NCI-H1105 treated with DMSO at 0.1 percent for 48 hours (cell line): ENCODE data around the gene CD86.

Source experiments
- DNase-seq: peaks from one replicate; lab custom pipeline; 2025; lab: John Stamatoyannopoulos, UW

The CD86 gene

DNA sequence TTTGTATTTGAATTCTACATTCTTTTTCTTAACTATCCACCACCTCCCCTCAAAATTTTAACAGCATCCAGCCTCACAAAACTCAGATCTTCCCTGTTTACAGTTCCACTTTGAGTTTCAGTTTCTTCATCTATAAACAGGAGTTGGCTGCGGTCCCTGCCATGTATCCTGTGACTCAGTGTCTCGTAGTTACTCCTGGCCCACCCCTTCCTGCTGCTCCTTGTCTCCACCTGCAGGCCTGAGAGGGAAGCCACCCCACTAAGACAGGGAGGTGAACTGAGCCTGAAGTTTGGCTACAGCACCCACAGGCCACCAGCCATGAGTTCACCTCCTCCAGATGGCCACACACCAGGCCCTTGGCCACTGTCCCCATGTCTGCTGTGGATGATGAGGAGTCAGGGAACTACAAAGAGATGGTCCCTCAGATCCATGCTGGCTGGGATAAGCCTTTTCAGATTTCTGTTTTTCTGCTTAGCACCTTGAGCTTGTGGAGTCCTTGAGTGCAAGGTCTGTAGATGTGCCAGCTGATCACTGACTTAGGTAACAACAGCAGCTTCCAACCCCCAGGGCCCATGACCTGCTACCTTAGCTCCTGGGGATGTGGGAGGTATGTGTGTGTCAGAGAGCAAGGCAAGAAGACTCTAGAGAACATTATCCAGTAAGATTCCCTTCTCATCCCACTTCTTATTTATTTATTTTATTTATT is 37.5 kb downstream of the CD86 start:
- no peak for DNase-seq

DNA sequence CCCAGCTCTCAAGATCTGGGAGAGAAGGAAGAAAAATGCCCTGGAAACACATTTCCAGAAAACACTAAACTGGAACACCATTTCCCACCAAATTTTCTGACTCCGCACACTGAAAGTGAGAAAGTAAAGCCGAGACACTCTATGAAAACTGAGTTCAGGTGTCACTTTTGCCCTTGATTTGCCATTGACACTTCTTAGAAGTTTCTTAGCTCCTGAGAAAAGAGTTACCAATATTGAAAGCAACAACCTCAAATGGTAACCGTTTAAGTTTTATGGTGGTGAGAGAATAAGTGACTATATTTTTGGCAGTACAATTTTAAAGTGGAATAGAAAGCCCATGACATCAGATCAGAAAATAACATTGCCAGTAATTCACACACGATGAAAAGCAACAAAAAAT is 39.0 kb downstream of the CD86 start:
- no peak for DNase-seq

DNA sequence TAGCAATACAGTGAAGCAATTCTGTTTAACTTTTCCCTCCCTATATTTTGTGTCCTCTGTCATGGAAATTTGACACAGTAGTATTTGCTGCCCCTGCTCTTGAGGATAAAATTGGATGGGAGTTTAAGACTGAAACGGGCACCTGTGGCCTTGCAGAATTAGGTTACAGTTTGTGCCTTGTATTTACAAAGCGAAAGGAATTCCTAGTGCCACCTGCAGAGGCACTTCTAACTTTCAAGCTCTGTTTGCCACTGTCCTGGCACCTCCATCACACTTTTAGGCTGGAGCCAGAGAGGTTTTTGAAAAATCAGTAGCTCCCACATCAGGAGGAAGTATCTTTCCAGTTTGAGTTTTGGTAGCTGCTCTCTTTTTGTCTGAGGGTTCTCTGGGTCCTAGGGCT is 39.5 kb downstream of the CD86 start:
- no peak for DNase-seq

DNA sequence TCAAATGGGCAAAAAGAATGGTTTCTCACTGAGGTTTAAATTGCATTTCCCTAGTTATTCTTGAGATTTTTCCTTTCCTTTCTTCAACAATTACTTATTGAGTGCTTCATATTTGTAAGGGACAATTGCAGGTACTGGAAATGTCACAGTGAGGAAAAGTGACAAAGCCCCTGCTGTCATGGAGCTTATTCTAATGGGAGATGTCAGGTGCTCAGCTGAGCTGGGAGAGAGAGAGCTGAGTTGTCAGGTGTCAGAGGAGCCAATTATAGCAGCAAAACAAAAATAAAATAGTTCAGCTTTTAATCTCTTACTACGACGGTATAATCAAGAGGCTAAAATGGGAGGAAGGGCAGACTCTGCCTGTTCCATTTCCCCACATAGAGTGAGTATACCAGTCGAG is 42.0 kb downstream of the CD86 start:
- no peak for DNase-seq

DNA sequence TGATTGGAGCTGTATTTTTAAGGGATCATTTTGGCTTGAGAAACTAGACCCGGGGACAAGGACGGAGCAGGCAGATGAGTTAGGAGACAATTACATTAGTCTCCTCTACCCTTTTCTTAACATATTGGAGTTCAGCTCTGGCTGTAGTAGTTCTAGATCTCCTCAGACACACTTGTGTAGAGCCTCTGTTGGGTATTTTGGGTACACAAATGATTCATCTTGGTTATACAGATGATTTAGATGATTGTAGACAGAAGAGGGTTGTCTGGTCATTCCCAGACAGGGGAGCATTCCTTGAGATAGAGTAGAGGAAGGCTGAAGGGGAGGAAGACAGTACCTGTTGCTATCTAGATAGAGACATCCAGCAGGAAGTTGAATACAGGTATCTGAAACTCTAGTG is 43.4 kb downstream of the CD86 start:
- DNase-seq, result no peak

DNA sequence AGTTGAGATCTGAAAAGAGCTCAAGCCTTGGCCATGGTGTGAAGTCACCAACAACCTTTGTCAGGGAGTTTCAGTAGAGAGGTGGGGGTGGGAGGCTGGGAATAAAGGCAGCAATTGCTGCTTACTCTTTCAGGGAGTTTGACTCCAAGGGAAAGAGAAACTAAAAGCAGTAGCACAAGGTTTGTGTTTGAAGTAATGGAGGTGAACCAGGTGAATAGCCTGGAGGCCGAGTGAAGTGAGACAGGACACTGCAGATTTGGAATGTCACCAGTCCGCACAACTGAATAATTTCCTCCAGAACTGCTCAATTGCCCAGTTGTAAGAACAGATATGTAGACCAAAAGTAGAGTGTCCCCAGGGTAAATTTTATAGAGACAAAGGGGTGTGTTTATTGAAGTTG is 44.1 kb downstream of the CD86 start:
- no peak for DNase-seq

DNA sequence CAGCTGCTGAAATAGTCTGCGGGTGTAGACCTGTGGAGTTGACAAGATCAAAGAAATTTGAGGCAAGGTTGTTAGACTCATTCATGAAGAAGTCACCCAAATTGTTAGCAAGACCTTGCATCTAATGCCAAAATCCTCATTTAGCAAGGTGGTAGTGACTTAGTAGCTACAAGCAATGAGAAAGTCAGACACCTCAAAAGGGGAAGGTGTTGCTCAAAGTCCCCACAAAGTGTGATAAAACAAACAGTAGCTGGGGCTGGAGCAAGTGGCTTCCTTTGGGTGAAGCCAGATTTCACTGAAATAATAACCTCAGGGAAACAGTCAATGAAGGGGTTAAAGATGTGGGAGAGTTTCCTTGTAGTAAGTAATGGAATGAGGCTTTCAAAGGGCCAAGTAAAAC is 44.9 kb downstream of the CD86 start:
- DNase-seq, result no peak

DNA sequence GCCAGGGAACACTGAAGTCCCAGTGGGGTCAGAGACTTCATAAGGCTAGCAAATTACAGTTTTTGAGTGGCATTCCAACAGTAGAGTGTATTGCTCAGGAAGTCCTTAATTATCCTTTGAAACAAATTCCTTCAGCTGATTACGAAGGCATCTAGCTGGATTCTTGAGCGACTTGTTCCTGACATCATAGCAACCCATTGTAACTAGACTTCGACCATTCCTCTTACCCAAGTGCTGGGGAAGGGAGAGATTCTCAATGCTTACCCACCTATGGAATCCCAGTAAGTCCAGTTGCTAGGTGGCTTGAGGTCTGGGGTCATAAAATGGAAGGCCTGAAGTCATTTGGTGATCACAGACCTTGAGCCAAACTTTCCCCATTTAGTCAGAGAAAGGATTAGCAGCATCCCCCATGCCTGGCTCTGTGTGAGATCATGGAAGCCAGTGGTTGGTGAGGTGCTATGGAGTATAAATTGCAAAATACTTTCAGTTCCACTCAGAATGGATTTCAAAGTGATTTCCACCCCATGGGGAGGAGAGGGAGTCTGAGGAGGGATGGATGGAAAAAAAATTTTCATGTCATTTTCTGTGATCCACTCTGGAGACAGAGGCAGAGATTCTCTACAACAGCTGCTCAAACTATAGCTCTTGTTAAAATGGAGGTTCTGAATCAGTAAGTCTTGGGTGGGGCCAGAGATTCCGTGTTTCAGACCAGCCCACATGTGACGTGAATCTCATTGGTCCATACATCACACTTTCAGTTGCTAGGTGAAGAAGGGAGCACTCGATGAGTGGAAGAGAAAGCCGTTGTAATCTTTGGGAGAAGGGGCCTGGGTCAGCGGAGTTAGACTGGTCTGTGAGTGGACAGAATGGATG is 45.7 kb downstream of the CD86 start:
- DNase-seq, result peak; percentile 46

DNA sequence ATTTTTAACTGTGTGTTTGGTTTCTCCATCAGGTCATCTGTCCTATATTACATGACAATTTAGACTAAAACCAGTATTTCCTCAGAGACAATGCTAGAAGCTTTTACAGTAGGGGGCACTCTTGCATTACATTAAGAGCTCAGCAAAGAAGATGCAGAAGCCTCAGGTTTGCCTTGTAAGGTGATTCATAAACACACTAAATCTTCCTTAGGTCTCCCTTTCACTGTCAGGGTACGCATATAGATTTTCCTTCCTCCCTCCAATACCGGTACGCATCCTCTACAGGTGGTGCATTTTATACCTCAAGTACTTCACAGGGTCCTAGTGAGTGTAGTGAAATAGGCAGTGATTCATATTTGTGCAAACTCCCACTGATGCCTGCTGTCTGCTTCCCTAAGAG is 46.5 kb downstream of the CD86 start:
- DNase-seq, result peak; percentile 86

DNA sequence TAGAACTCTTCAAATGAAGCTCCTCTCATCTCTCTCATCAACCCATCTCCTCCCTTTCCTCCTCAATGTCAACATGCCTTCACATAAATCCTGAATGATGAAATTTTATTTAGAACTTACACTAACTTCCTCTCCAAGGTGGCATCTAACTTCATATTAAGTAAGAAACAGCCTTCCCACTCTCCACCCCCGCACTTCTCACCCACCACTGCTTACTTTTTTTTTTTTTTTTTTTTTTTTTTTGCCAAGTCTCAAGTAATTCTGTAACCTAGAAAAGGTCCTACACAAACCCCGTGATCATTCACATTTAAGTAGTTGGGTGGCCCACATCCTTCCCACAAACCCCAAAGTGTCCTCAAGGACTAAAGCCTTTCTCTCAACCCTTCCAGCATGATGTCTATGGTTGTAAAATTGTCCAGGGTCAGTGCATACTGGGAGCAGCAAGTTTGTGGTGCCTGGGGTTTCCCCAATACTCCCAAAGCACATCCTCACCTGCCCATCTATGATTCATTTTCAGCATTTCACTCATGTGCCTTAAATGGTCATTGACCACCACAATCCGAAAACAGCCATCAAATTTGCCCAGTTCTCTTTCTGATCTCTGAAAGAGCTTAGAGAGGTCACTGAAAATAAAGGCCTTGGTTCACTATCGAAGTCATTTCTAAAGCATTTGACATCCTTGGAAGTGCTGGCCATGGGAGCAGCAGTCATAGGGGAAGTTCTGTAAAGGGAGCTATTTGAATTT is 47.2 kb downstream of the CD86 start:
- DNase-seq, result no peak

DNA sequence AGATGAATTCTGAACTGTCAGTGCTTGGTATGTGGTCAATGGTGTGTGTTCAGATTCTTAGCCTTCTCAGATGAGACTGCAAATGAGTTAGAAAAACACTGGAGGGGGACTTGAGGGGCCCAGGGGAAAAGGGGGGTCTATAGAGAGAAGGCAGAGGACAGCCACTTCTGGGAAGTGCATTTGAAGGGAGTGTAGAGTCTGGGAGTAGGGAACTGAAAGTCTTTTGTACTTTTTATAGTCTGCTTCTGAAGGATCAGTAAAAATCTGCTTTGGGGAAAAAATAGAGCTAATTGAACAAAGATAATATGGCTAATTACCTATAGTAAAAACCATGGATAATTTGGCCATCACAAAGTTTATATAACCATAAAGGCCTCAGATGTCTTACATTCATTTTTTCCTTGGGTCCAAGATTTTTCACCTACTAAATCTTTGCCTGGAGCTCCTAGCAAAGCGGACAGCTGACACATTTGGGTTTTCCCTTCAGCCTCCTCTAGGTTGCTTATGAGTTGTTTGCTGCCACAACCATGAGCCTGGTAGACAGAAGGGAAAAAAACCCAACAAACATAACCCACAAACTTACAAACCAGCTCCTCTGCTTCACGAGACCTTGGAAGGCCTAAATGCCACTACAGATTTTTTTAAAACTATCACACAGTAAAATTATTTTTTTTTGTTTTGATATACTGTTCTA is 48.8 kb downstream of the CD86 start:
- no peak for DNase-seq

DNA sequence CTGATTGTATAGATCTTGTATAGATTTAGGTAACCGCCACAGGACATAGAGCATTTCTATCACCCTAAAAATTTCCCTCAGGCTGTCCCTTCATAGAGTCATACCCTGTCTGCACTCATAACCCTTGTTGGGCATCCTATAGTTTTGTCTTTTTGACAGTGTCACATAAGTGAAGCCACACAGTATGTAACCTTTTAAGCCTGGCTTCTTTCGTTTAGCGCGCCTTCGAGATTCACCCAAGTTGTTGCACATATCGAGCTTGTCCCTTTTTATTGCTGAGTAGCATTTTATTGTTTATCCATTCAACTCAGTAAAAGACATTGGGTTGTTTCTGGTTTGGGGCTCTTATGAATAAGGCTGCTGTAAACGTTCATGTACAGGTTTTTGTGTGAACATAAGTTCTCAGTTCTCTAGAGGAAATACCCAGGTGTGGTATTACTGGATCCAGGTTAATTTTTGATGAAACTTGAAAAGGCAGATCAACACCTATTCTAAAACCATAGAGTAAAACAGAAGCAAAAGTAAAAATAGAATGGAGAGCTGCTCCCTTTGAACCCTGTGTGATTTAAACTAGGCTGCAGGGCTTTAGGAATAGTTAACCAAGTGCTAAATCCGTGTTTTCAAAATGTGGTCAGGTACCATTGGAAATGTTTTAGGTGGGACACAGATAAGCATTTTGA is 49.5 kb downstream of the CD86 start:
- no peak for DNase-seq

DNA sequence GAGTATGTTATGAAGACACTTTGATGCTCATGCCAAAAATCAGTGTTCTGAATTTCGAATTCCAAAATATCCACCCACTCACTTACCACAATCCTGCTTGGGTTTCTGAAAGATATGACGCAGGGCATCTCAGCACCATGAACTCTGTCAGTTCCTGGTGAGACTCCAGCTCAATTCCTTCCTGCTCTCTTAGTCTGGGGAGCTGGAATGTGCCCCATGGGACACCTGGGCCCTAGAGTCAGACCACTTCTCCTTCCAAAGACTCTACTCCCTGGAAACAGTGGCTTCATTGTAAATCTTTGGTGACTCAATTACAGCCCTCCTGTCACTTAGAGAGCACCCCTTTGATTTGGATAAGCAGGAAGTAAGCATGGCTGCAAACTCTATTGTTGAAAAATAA is 50.5 kb downstream of the CD86 start:
- DNase-seq, result no peak

DNA sequence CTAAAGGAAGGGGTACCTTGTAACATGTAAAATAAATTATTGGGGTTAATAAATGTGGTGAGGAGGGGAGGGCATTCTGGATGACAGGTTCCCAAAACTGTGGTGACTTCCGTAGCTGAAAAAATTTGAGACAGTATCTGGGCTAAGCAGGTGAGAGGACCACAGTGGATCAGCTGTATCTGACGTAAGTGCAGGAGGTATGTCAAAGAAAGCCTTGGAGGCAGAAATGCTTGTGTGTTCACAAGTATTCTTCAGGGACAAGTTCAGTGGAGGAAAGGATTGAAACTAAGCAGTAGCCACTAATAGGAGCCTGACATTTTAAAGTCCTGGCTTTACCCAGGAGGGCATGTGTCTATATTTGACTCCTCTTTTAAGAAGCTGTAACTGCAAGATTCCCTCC is 52.0 kb downstream of the CD86 start:
- no peak for DNase-seq

DNA sequence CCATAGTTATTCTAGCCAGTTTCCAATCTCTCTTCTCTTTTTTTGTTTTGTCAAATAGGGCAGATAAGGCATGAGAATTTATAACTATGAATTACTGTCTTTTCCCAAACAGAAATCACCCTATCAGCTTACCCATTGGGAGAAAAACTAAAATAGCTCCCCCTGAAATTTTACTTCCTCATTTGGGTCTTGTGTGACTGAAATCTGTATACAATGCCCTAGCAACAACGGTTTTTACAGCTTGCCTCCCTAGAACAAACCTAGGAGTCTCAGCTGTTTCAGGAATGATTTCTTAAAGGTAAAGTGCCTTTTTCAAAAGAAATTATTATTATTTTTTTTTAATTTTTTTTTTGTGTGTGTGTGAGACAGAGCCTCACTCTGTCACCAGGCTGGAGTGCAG is 56.8 kb downstream of the CD86 start:
- DNase-seq, result no peak

DNA sequence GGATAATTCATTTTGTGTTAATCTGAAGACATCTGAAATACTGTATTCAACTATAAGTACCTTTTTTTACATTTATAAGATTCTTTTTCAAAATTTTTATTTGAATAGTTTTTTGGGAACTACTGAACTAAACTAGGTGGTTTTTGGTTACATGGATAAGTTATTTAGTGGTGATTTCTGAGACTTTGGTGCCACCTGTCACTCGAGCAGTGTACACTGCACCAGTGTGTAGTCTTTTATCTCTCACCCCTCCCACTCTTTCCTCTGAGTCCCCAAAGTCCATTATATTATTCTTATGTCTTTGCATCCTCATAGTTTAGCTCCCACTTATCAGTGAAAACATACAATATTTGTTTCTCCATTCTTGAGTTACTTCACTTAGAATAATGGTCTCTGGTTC is 57.6 kb downstream of the CD86 start:
- no peak for DNase-seq

DNA sequence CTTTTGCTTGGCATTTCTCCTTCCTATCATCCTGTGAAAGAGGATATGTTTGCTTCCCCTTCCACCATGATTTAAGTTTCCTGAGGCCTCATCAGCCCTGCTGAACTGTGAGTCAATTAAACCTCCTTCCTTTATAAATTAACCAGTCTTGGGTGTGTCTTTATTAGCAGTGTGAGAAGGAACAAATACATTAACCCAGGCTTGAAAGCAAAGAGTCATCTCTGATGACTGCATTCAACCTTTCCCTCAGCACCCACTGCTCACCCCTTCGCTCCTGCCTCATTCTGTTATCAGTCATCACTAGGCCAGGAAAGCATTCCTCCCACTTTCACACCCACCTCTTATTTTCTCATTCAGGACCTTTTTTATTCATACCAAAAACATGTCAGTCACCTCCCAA is 68.7 kb downstream of the CD86 start:
- no peak for DNase-seq

DNA sequence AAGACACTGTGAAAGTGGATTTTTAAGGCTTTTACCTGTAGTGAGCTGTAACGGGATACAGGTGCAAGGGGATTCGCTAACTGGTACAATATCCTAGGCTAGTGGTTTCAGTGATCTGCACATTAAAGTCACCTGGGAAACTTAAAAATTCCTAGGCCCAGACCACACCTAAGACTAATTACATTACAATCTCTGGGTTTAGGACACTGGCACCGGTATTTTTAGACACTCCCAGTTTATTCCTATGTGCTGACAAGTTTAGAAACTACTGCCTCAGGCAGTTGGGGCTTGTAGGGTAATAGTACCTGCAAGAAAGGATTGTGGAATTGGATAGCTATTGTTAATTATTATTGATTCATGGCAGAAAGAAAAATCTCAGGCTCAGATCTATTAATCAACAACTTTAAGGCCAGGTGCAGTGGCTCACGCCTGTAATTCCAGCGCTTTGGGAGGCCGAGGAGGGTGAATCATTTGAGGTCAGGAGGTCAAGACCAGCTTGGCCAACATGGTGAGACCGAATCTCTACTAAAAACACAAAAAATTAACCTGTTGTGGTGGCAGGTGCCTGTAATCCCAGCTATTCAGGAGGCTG is 77.9 kb downstream of the CD86 start:
- no peak for DNase-seq

DNA sequence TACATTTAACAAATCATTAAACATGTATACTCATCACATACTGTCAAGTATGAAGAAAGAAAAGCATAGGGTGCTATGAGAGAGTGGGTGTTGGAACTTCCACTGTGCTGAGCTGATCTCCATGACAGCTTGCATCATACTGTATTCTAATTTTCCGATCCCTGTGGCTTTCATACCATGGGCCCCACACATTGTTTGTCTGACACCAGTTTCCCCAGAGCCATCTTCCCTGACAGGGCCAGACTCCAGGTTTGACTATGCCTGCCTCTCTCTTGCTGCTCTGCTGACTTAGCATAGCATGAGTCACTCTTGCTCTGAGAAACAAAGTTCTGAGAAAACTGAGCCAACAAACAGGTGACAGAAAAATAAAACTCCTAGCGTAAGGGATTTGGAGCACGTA is 91.3 kb downstream of the CD86 start:
- DNase-seq, result no peak

DNA sequence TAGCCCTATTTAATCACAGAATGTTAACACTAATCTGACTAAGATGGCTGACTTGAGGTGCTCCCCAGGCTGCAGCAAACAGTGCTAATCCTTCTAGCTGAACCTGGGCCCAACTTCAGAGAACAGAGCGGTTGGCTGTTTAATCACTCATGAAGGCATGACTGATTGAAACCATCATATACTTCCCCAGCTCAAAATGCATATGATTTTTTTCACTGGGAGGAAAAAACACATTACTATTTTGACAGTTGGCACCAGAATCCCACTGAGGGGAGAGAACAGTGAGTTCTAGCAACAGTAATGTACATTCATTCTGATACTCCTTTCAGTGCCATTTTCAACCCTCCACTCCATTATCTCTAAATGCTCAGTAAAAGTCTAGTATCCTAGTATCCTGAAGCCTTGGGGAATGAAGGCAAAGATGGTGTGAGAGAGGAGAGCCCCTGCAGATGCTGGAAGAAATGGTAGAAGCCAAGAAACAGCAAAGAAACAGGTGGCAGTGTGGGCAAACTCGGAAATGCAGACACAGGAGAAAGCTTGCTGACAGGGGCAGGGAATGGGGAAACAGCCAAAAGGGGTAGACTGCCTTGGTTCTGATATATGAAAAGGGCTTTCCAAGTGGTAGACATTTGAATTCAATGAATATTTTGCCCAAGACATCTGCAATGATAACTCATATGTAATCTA is 93.9 kb downstream of the CD86 start:
- DNase-seq, result no peak

DNA sequence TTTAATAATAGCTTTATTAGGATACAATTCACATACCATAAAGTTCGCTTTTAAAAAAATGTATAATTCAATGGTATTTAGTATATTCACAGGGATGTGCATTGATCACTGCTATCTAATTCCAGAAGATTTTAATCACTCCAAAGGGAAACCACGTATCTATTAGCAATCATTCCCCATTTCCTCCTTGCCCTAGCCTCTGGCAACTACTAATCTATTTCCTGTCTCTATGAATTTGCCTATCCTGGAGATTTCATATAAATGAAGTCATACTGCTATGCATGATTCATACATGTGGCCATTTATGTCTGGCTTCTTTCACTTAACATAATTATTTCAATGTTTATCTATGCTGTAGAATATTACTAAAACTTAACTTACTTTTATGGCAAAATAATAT is 96.3 kb downstream of the CD86 start:
- DNase-seq, result no peak
